Hematopoietic multipotent progenitor cell treated with erythropoietin and hydrocortisone succinate and interleukin-3 and kit ligand, for 15 days (in vitro differentiated cells): ENCODE data around the gene CFAP97D1.
A peak's percentile ranks its signal among the peaks of the same experiment; 100 is the strongest.
"Not testable (repeated sequence)": the region's sequence is repeated elsewhere in the genome, so short reads cannot be mapped to it uniquely, and the experiment has no call there.

ENCODE experiments used
- DNase-seq: peaks from one replicate; pipeline ENCODE4 v3.0.0-alpha.2; 2015; ENCODE audit warnings: low spot score

The CFAP97D1 gene

GRCh38 chr17:43768382-43768781, 11.9 kb upstream of the CFAP97D1 start:
- DNase-seq = no peak

- no peak for DNase-seq
Observed at GRCh38 chr17:43768943-43769342, 11.3 kb upstream of the CFAP97D1 start.

GRCh38 chr17:43769426-43769825, 10.8 kb upstream of the CFAP97D1 start:
- no peak for DNase-seq

GRCh38 chr17:43769859-43770258, 10.4 kb upstream of the CFAP97D1 start:
- DNase-seq = no peak

- no peak for DNase-seq
Observed at GRCh38 chr17:43770957-43771356, 9.3 kb upstream of the CFAP97D1 start.

GRCh38 chr17:43771463-43771862, 8.8 kb upstream of the CFAP97D1 start:
- DNase-seq = no peak

- no peak for DNase-seq
Observed at GRCh38 chr17:43772877-43773648, 7.2 kb upstream of the CFAP97D1 start.

- DNase-seq = no peak
Observed at GRCh38 chr17:43774304-43775250, 5.7 kb upstream of the CFAP97D1 start.

- DNase-seq = peak; percentile 55
Observed at GRCh38 chr17:43778337-43779144, 1.7 kb upstream of the CFAP97D1 start, which contains the start of gene DUSP3. Gene DUSP3, minus strand, starts transcription at chr17:43778977. Its CDS starts 53 bp downstream, at chr17:43778924.

GRCh38 chr17:43779145-43780125, 800 bp upstream of the CFAP97D1 start:
- DNase-seq = no peak

- DNase-seq = no peak
Observed at GRCh38 chr17:43782913-43783680, 2.9 kb downstream of the CFAP97D1 start.

GRCh38 chr17:43784068-43784467, 3.8 kb downstream of the CFAP97D1 start:
- DNase-seq = no peak

GRCh38 chr17:43784628-43785101, 4.4 kb downstream of the CFAP97D1 start:
- DNase-seq = no peak

- DNase-seq = no peak
Observed at GRCh38 chr17:43787728-43788127, 7.5 kb downstream of the CFAP97D1 start.

GRCh38 chr17:43788540-43788939, 8.3 kb downstream of the CFAP97D1 start:
- no peak for DNase-seq

GRCh38 chr17:43789482-43789881, 9.2 kb downstream of the CFAP97D1 start:
- DNase-seq = no peak

GRCh38 chr17:43790311-43790940, 10.2 kb downstream of the CFAP97D1 start:
- DNase-seq = no peak

- DNase-seq = no peak
Observed at GRCh38 chr17:43791589-43791988, 11.4 kb downstream of the CFAP97D1 start.

GRCh38 chr17:43792668-43793067, 12.4 kb downstream of the CFAP97D1 start:
- DNase-seq = not testable (repeated sequence)
